Osteoblast (primary cell): ENCODE measurements around the gene SLC24A3. TPM values are rescaled to one million over a fixed set of nuclear protein-coding genes. Genes with fewer than 3 reads are reported as not detected.

ENCODE experiments used
- DNase-seq: peaks from one replicate; pipeline ENCODE4 v3.0.0; 2011; ENCODE audit warnings: low spot score, mixed read lengths; ENCODE audit not compliant: insufficient read length; ENCODE audit errors: missing footprints
- H2AFZ ChIP-seq: 2 replicates; pipeline ENCODE4 v1.6.0; 2011; ENCODE audit warnings: mild to moderate bottlenecking, low read length
- H3K27ac ChIP-seq: 2 replicates; pipeline ENCODE4 v1.5.1; 2011; ENCODE audit warnings: mild to moderate bottlenecking, low read depth, low read length, moderate library complexity
- H3K27me3 ChIP-seq: 2 replicates; pipeline ENCODE4 v1.6.0; 2012; ENCODE audit warnings: mild to moderate bottlenecking, control low read depth, inconsistent platforms, low read length, moderate library complexity; ENCODE audit not compliant: insufficient read depth
- H3K36me3 ChIP-seq: 2 replicates; pipeline ENCODE4 v1.5.1; 2011; ENCODE audit warnings: mild to moderate bottlenecking, low read length, control low read depth, moderate library complexity; ENCODE audit not compliant: insufficient read depth
- H3K4me1 ChIP-seq: 2 replicates; pipeline ENCODE4 v1.5.1; 2011; ENCODE audit warnings: mild to moderate bottlenecking, low read length, control low read depth, moderate library complexity; ENCODE audit not compliant: insufficient read depth
- H3K4me2 ChIP-seq: 2 replicates; pipeline ENCODE4 v1.6.0; 2011; ENCODE audit warnings: mild to moderate bottlenecking, low read length; ENCODE audit not compliant: insufficient read depth
- H3K4me3 ChIP-seq: fragments of 200-600 bp; sonication (generic); 3 replicates; pipeline ENCODE4 v1.5.1; 2012; ENCODE audit warnings: mild to moderate bottlenecking, low read length, inconsistent platforms; ENCODE audit not compliant: insufficient read depth
- H3K79me2 ChIP-seq: 2 replicates; pipeline ENCODE4 v1.6.0; 2012; ENCODE audit warnings: mild to moderate bottlenecking, low read length, control low read depth, inconsistent platforms; ENCODE audit not compliant: insufficient read depth
- H3K9me3 ChIP-seq: 2 replicates; pipeline ENCODE4 v1.5.1; 2011; ENCODE audit warnings: low read depth, low read length, control low read depth
- H4K20me1 ChIP-seq: 2 replicates; pipeline ENCODE4 v1.6.0; 2012; ENCODE audit warnings: mild to moderate bottlenecking, low read length, control low read depth; ENCODE audit not compliant: insufficient read depth
- CTCF ChIP-seq: IDR thresholded peaks from 2 replicates; pipeline ENCODE4 v1.5.1; 2011; ENCODE audit warnings: mild to moderate bottlenecking, low read depth, low read length, moderate library complexity; ENCODE audit errors: extremely low read depth
- total RNA-seq: library from RNA; depleted of rRNA; stranded (reverse); fragments of >200 nt; gene quantifications from 2 replicates; pipeline ENCODE4 v1.2.3, GENCODE V29; 2012

Gene SLC24A3
- total RNA-seq, 1 donor, result 1.1 TPM

GRCh38 chr20:19588732-19589131 lies 376.3 kb downstream of the SLC24A3 start:
- no peak overlapping the region for H2AFZ ChIP-seq
- no peaks in the 10 kb centered on the region for H3K9me3 ChIP-seq
- H3K36me3 ChIP-seq, result no peaks in the 10 kb centered on the region
- no peaks in the 10 kb centered on the region for H3K4me1 ChIP-seq
- no peak for DNase-seq
- TF ChIP-seq CTCF, result no peak
- no peaks in the 10 kb centered on the region for H3K27me3 ChIP-seq
- H3K4me3 ChIP-seq, result no peak overlapping the region
- H3K27ac ChIP-seq, result no peak overlapping the region
- H3K79me2 ChIP-seq, result no peaks in the 10 kb centered on the region
- no peaks in the 10 kb centered on the region for H4K20me1 ChIP-seq
- no peak overlapping the region for H3K4me2 ChIP-seq

DNA sequence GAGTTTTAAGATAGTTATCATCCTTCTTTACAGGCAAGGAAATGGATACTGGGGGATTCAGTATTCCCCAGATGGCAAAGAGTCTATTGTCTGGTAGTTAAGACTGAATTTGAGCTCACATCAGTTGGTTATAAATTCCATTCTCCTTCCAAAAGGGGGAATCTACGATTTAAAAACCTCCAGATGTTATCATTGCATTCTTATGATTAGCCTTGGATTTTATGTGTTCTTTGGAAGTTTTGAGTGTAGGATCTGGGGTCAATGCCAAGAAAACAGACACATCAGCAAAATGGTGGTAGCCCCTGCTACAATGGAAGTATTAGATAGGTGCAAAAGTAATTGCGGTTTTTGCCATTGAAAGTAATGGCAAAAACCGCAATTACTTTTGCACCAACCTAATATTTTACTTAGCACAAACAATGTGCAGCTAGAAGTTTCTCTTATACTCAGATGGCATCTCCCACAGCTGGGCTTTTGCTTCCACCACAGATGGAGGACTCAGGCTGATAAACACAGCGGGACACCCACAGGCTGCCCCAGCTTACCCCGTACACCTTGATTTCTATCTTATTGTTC lies 377.4 kb downstream of the SLC24A3 start:
- Histone ChIP-seq H3K4me1 (no peaks in the 10 kb centered on the region), H3K36me3 (no peaks in the 10 kb centered on the region), H2AFZ (no peak overlapping the region), H3K4me2 (no peak overlapping the region), H3K79me2 (no peaks in the 10 kb centered on the region), H3K27ac (no peak overlapping the region), H3K9me3 (no peaks in the 10 kb centered on the region), H3K4me3 (no peak overlapping the region), H4K20me1 (no peaks in the 10 kb centered on the region), H3K27me3 (no peaks in the 10 kb centered on the region)
- no peak for TF ChIP-seq CTCF
- DNase-seq, result no peak

GRCh38 chr20:19590382-19590781 lies 377.9 kb downstream of the SLC24A3 start:
- Histone ChIP-seq H3K79me2 (no peaks in the 10 kb centered on the region), H4K20me1 (no peaks in the 10 kb centered on the region), H3K4me2 (no peak overlapping the region), H3K4me3 (no peak overlapping the region), H3K4me1 (no peaks in the 10 kb centered on the region), H3K27ac (no peak overlapping the region), H3K27me3 (no peaks in the 10 kb centered on the region), H3K36me3 (no peaks in the 10 kb centered on the region), H3K9me3 (no peaks in the 10 kb centered on the region), H2AFZ (no peak overlapping the region)
- TF ChIP-seq CTCF, result no peak
- DNase-seq, result no peak

- Histone ChIP-seq H3K27ac (no peak overlapping the region), H3K27me3 (no peaks in the 10 kb centered on the region), H2AFZ (no peak overlapping the region), H3K4me1 (no peaks in the 10 kb centered on the region), H3K4me3 (no peak overlapping the region), H4K20me1 (no peaks in the 10 kb centered on the region), H3K9me3 (no peaks in the 10 kb centered on the region), H3K79me2 (no peaks in the 10 kb centered on the region), H3K36me3 (no peaks in the 10 kb centered on the region), H3K4me2 (no peak overlapping the region)
- DNase-seq, result no peak
- no peak for TF ChIP-seq CTCF
These were observed 381.3 kb downstream of the SLC24A3 start for GRCh38 chr20:19593762-19594161.
